RWPE2 (cell line): ENCODE results near the gene KLHL2.

ENCODE experiments used
- ATAC-seq: fragments of 200-7000 bp; cut with Tn5 transposase; 3 replicates; pipeline ENCODE4 v1.9.1; 2021; ENCODE audit warnings: low read depth
- DNase-seq: peaks from one replicate; pipeline ENCODE4 v3.0.0-alpha.2; 2020; ENCODE audit warnings: low spot score
- H3K27ac ChIP-seq: fragments of 450-650 bp; 2 replicates; pipeline ENCODE4 v1.5.1; 2017; ENCODE audit warnings: mild to moderate bottlenecking; ENCODE audit not compliant: poor library complexity, severe bottlenecking
- H3K27me3 ChIP-seq: fragments of 250-450 bp; sonication (Bioruptor Pico); 2 replicates; pipeline ENCODE4 v1.5.1; 2021; ENCODE audit warnings: mild to moderate bottlenecking, moderate library complexity; ENCODE audit not compliant: insufficient read depth, poor library complexity, severe bottlenecking
- H3K36me3 ChIP-seq: fragments of 250-450 bp; sonication (Bioruptor Pico); 2 replicates; pipeline ENCODE4 v1.5.1; 2020; ENCODE audit warnings: low read depth, mild to moderate bottlenecking, moderate library complexity
- H3K4me1 ChIP-seq: fragments of 250-450 bp; sonication (Bioruptor Pico); 2 replicates; pipeline ENCODE4 v1.5.1; 2021; ENCODE audit warnings: mild to moderate bottlenecking, moderate library complexity; ENCODE audit not compliant: insufficient read depth, poor library complexity, severe bottlenecking
- H3K4me3 ChIP-seq: fragments of 250-450 bp; sonication (Bioruptor Pico); 2 replicates; pipeline ENCODE4 v1.5.1; 2021; ENCODE audit warnings: mild to moderate bottlenecking, moderate library complexity; ENCODE audit not compliant: severe bottlenecking
- H3K9me3 ChIP-seq: fragments of 250-450 bp; sonication (Bioruptor Pico); 2 replicates; pipeline ENCODE4 v1.5.1; 2021; ENCODE audit warnings: mild to moderate bottlenecking, moderate library complexity; ENCODE audit not compliant: severe bottlenecking
- CTCF ChIP-seq: fragments of 450-650 bp; IDR thresholded peaks from one replicate; pipeline ENCODE4 v1.5.1; 2017; ENCODE audit warnings: mild to moderate bottlenecking, moderate library complexity; ENCODE audit not compliant: poor library complexity, severe bottlenecking

KLHL2 gene

GRCh38 chr4:165199722-165200121, 7.6 kb upstream of the KLHL2 start:
- peak overlapping the region; percentile 82 for H3K27ac ChIP-seq
- peak; percentile 83 for ATAC-seq
- TF ChIP-seq CTCF = no peak
- H3K9me3 ChIP-seq = no peaks in the 10 kb centered on the region
- peak; percentile 67 for DNase-seq
- no peaks in the 10 kb centered on the region for H3K36me3 ChIP-seq
- H3K27me3 ChIP-seq = no peaks in the 10 kb centered on the region
- H3K4me1 ChIP-seq = peaks cover 38% of the 10 kb centered on the region
- H3K4me3 ChIP-seq = no peak overlapping the region

DNA sequence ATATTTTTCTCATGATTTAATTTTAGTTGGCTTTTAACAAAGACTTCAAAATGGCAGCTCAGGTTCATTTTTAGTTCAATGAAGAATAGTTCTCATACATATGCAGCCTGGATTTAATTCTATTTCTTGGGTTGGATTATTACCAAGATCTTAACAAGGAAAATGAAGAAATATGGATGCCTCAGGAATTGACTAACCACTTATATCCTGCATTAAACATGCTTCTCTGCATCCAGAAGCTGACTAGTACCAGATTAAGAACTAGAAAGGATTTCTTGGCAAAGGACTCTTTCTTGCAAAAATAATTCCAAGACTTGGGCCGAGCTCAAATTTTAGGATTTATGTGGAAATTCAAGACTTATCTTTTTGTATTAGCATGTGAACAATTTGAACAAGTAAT, 5.6 kb upstream of the KLHL2 start:
- no peak for ATAC-seq
- H3K27ac ChIP-seq = no peak overlapping the region
- peaks cover 45% of the 10 kb centered on the region for H3K4me1 ChIP-seq
- H3K27me3 ChIP-seq = no peaks in the 10 kb centered on the region
- no peak for TF ChIP-seq CTCF
- H3K4me3 ChIP-seq = no peak overlapping the region
- no peaks in the 10 kb centered on the region for H3K9me3 ChIP-seq
- no peak for DNase-seq
- H3K36me3 ChIP-seq = no peaks in the 10 kb centered on the region

- peak overlapping the region; percentile 8 for H3K27ac ChIP-seq
- ATAC-seq (no peak), DNase-seq (no peak)
- H3K9me3 ChIP-seq = no peaks in the 10 kb centered on the region
- no peaks in the 10 kb centered on the region for H3K27me3 ChIP-seq
- H3K4me3 ChIP-seq = no peak overlapping the region
- H3K36me3 ChIP-seq = no peaks in the 10 kb centered on the region
- TF ChIP-seq CTCF = no peak
- H3K4me1 ChIP-seq = peaks cover 36% of the 10 kb centered on the region
Observed at GRCh38 chr4:165203541-165204461, 3.6 kb upstream of the KLHL2 start.

DNA sequence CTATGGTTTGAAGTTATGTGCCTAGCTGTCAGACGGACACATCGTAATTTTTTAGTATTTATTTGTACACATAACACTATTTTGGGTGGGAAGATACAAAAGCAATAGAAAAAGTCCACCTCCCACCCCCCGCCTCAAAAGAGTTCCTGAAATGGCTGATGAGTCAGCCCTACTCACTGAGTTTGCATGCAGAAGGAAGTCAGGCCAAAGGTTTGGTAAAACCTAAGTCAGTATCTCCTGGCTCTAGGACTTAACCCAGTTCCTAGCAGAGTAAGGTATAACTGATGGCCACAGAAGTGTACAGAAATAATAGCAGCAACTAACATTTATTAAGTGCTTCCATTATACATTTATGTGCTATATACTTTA, 2.9 kb upstream of the KLHL2 start:
- H3K4me1 ChIP-seq = peaks cover 34% of the 10 kb centered on the region
- ATAC-seq (peak; percentile 40; the same call in 2 of the 3 replicates), DNase-seq (no peak)

More for the DNA sequence above, 2.9 kb upstream of the KLHL2 start:
- H3K27me3 ChIP-seq = no peaks in the 10 kb centered on the region
- H3K36me3 ChIP-seq = no peaks in the 10 kb centered on the region
- no peak overlapping the region for H3K4me3 ChIP-seq
- no peak for TF ChIP-seq CTCF
- no peaks in the 10 kb centered on the region for H3K9me3 ChIP-seq
- H3K27ac ChIP-seq = peak overlapping the region; percentile 8
